ENCODE results near the gene NHSL2.

DNA sequence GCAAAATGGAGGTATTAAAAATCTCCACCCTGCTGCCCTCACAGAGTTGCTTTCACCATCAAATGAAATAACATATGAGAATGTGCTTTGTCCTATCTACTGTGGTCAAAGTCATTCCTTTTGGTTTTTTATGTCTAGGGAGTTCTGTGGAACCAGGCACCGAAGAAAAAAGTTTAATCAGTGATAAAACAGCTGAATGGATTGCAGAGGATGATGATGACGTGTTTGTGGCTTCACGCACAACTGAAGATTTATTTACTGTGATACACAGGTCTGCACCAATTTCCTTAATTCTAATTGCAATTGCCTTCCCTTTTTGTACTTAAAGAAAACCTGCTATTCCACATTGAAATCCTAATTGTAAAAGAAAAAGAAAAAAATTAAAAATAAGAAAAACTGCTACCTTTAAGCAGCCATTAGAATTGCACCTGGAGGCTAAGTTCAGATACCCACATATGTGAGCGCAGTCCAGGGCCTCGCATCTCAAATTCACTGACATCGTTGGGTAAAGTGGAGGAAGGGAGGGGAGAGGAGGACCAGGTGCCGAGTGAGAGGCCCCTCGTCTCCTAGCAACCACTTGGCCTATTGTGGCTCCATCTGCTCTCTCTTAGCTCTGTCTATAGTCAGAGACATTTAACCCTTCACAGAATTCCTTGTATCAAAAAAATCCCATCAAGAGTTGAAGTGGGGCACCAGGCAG is 231.6 kb downstream of the NHSL2 start:
- TF ChIP-seq, protein P1, sequence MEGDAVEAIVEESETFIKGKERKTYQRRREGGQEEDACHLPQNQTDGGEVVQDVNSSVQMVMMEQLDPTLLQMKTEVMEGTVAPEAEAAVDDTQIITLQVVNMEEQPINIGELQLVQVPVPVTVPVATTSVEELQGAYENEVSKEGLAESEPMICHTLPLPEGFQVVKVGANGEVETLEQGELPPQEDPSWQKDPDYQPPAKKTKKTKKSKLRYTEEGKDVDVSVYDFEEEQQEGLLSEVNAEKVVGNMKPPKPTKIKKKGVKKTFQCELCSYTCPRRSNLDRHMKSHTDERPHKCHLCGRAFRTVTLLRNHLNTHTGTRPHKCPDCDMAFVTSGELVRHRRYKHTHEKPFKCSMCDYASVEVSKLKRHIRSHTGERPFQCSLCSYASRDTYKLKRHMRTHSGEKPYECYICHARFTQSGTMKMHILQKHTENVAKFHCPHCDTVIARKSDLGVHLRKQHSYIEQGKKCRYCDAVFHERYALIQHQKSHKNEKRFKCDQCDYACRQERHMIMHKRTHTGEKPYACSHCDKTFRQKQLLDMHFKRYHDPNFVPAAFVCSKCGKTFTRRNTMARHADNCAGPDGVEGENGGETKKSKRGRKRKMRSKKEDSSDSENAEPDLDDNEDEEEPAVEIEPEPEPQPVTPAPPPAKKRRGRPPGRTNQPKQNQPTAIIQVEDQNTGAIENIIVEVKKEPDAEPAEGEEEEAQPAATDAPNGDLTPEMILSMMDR (IDR thresholded peaks at IDR 0.05 in 4 of 5, conservative IDR thresholded peaks at IDR 0.05 in 1 of 5): no peak
- no peak for TF ChIP-seq POLR2A (IDR thresholded peaks at IDR 0.05)
